ENCODE measurements around the gene HSPB8.

- TF ChIP-seq CTCF (IDR thresholded peaks at IDR 0.05; ENCODE audit: low read length) (no peak), EZH2 (IDR thresholded peaks at IDR 0.05; ENCODE audit: borderline replicate concordance, low read length) (no peak)
Measured at GRCh38 chr12:119176267-119177055, 2.3 kb upstream of the HSPB8 start.
